ENCODE results near the gene WDR45B. TPM values are rescaled to one million over a fixed set of nuclear protein-coding genes. Genes with fewer than 3 reads are reported as not detected.
"Not testable (repeated sequence)": the region's sequence is repeated elsewhere in the genome, so short reads cannot be mapped to it uniquely, and the experiment has no call there.

Gene WDR45B
- total RNA-seq, 1 donor from 2014 or later: 61.4 TPM

GRCh38 chr17:82577300-82577699, 70.9 kb downstream of the WDR45B start:
- no peak for DNase-seq

DNA sequence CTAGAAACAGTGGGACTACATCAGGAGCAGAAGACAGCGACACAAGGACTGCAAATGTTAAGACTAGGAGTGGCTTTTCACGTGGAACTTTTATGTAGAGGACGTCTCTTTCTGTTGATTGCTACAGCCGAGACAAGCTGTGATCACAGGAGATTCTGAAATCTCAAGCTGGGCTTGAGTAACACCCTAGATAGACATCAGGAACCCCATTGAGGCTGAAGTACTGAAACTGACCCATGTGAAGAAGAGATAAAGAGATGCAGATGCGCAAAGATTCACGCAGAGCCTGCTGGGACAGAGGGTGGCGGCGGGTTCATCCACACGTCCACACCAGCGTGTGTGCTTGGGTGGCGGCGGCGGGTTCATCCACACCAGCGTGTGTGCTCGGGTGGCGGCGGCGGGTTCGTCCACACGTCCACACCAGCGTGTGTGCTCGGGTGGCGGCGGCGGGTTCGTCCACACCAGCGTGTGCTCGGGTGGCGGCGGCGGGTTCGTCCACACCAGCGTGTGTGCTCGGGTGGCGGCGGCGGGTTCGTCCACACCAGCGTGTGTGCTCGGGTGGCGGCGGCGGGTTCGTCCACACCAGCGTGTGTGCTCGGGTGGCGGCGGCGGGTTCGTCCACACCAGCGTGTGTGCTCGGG, 72.5 kb downstream of the WDR45B start:
- not testable (repeated sequence) for DNase-seq

DNA sequence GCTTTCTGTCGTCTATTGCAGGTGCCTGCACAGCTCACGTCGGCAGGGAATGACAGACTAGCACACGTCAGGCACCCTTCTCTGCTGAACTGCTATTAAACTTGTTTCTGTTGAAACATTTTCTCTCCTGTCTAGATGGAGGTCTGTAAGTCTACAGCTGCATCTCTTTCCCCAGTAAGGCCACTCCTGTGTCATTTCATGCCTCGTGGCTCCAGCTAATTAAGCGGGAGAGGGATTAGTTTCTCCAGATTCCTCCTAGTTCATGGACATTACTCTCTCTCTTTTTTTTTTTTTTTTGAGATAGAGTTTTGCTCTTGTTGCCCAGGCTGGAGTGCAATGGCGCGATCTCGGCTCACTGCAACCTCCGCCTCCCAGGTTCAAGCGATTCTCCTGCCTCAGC, 74.2 kb downstream of the WDR45B start:
- DNase-seq: no peak

- DNase-seq: no peak
Measured at GRCh38 chr17:82571855-82572254, 76.4 kb downstream of the WDR45B start.

DNA sequence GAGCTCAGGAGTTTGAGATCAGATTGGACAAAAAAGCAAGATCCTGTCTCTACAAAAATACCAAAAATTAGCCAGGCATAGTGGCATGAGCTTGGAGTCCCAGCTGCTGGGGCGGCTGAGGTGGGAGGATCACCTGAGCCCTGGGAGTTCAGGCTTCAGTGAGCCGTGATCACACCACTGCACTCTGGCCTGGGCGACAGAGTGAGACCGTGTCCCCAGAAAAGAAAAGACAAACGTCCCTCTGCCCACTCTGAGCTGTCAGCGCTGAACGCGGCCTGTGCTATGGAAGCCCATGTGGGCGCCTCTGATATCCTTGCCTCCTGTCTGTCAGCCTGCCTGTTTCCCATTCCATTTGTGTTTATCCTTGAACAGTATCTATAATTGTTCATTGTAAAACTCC, 78.0 kb downstream of the WDR45B start:
- no peak for DNase-seq

GRCh38 chr17:82569621-82570020, 78.6 kb downstream of the WDR45B start:
- DNase-seq: no peak

GRCh38 chr17:82568997-82569393, 79.2 kb downstream of the WDR45B start:
- DNase-seq: no peak

DNA sequence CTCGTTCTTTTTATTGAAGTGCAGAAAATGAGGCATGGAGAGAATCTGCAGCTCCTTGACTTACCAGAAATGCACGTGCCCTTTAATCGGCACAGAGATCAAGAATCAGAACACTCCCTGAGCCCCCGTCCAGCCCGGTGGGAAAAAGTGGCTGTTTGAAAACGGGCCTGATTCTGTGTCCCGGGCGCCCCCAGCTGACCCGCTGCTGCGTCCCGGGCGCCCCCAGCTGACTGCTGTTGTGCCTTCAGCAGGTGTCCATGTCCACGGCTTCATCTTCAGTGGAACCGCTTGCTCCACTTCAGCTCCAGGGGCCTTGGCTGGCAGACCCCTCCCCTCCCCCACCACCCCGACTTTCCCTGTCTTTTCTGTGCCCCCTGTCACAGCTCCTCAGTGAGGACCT, 81.0 kb downstream of the WDR45B start:
- no peak for DNase-seq

GRCh38 chr17:82566129-82566960, 81.9 kb downstream of the WDR45B start:
- DNase-seq: no peak

GRCh38 chr17:82565551-82565950, 82.7 kb downstream of the WDR45B start:
- DNase-seq: no peak

Other genes with a start within 250 kb of the WDR45B start
- 13.1 and 22.0 TPM in 2 replicates for gene HEXD, start 230.1 kb downstream of the WDR45B start, total RNA-seq
- 35.1 and 44.0 TPM in 2 replicates for gene OGFOD3, start 229.9 kb downstream of the WDR45B start, total RNA-seq
- 59.8 and 75.4 TPM in 2 replicates for gene CYBC1, start 197.7 kb downstream of the WDR45B start, total RNA-seq
- gene NARF, start 189.7 kb downstream of the WDR45B start, total RNA-seq: 85.5 and 105 TPM in 2 replicates
- 35.1 and 38.2 TPM in 2 replicates for gene FOXK2, start 128.7 kb downstream of the WDR45B start, total RNA-seq
- 5.8 and 8.9 TPM in 2 replicates for gene RAB40B, start 50.3 kb upstream of the WDR45B start, total RNA-seq
- gene FN3KRP, start 68.3 kb upstream of the WDR45B start, total RNA-seq: 19.1 and 23.4 TPM in 2 replicates
- 7.0 and 8.5 TPM in 2 replicates for gene FN3K, start 87.2 kb upstream of the WDR45B start, total RNA-seq
- 50.9 and 78.6 TPM in 2 replicates for gene TBCD, start 103.6 kb upstream of the WDR45B start, total RNA-seq
- 0.05 TPM in 1 of 2 replicates, not detected in the other for gene ZNF750, start 191.6 kb upstream of the WDR45B start, total RNA-seq

Measured in dermis blood vessel endothelial cell (primary cell).